Activated CD4-positive, CD25-positive, alpha-beta regulatory T cell treated with anti-CD3 and anti-CD28 coated beads, Interleukin-2, amount 50 U/mL, for 24 hours (primary cell): Measurements from ENCODE around the gene OCIAD2.
"Not testable (repeated sequence)": the region's sequence is repeated elsewhere in the genome, so short reads cannot be mapped to it uniquely, and the experiment has no call there.

Source experiments
- ATAC-seq, 2 donors: fragments of 150-1000 bp; cut with Tn5 transposase; one replicate each; pipeline ENCODE4 v1.10.0; 2021; ENCODE audit warnings: mild to moderate bottlenecking in 1 of 2, moderate library complexity in 1 of 2

The OCIAD2 gene

GRCh38 chr4:48905363-48906015 is 1.1 kb downstream of the OCIAD2 start:
- ATAC-seq = no peak

- no peak for ATAC-seq
Observed at GRCh38 chr4:48904541-48905142, 1.9 kb downstream of the OCIAD2 start.

GRCh38 chr4:48904101-48904500 is 2.5 kb downstream of the OCIAD2 start:
- ATAC-seq = no peak

GRCh38 chr4:48902266-48902665 is 4.3 kb downstream of the OCIAD2 start:
- ATAC-seq = no peak

- ATAC-seq = no peak
Observed at GRCh38 chr4:48901196-48901595, 5.4 kb downstream of the OCIAD2 start.

GRCh38 chr4:48899950-48900349 is 6.6 kb downstream of the OCIAD2 start:
- no peak for ATAC-seq

- no peak for ATAC-seq
Observed at GRCh38 chr4:48899432-48899749, 7.2 kb downstream of the OCIAD2 start.

- ATAC-seq = peak; percentile 72 to 75
Observed at GRCh38 chr4:48898733-48899431, 7.7 kb downstream of the OCIAD2 start.

GRCh38 chr4:48896845-48897244 is 9.7 kb downstream of the OCIAD2 start:
- no peak for ATAC-seq

GRCh38 chr4:48891028-48891619 is 15.4 kb downstream of the OCIAD2 start:
- ATAC-seq = no peak

- ATAC-seq = not testable (repeated sequence)
Observed at GRCh38 chr4:48889750-48890149, 16.8 kb downstream of the OCIAD2 start.

- not testable (repeated sequence) for ATAC-seq
Observed at GRCh38 chr4:48881646-48882045, 24.9 kb downstream of the OCIAD2 start.

- no peak for ATAC-seq
Observed at GRCh38 chr4:48879561-48880442, 26.8 kb downstream of the OCIAD2 start.

- ATAC-seq = no peak
Observed at GRCh38 chr4:48877827-48878535, 28.6 kb downstream of the OCIAD2 start.

- ATAC-seq = not testable (repeated sequence)
Observed at GRCh38 chr4:48864696-48865095, 41.9 kb downstream of the OCIAD2 start.

- ATAC-seq = no peak
Observed at GRCh38 chr4:48863728-48864127, 42.8 kb downstream of the OCIAD2 start.

- no peak for ATAC-seq
Observed at GRCh38 chr4:48862661-48863060, 43.9 kb downstream of the OCIAD2 start.

- no peak for ATAC-seq
Observed at GRCh38 chr4:48862038-48862437, 44.5 kb downstream of the OCIAD2 start.

GRCh38 chr4:48858130-48858529 is 48.4 kb downstream of the OCIAD2 start:
- peak; percentile 17 to 36 for ATAC-seq

GRCh38 chr4:48854982-48855381 is 51.6 kb downstream of the OCIAD2 start:
- no peak for ATAC-seq

- no peak for ATAC-seq
Observed at GRCh38 chr4:48854395-48854683, 52.2 kb downstream of the OCIAD2 start.
